MM.1S (cell line): ENCODE data around the gene RFPL3.

Experiments used
- EZH2 ChIP-seq: fragments of 300-600 bp; sonication (generic); optimal IDR thresholded peaks from 2 replicates; pipeline ENCODE3; 2017; ENCODE audit warnings: low read depth, mild to moderate bottlenecking, antibody characterized with exemption, low read length, mixed read lengths
- TF ChIP-seq, protein P1 (sequence below): fragments of 300-600 bp; sonication (generic); IDR thresholded peaks from 2 replicates; pipeline ENCODE4 v1.5.1; 2016; ENCODE audit warnings: antibody characterized with exemption, low read length, mixed read lengths

DNA sequence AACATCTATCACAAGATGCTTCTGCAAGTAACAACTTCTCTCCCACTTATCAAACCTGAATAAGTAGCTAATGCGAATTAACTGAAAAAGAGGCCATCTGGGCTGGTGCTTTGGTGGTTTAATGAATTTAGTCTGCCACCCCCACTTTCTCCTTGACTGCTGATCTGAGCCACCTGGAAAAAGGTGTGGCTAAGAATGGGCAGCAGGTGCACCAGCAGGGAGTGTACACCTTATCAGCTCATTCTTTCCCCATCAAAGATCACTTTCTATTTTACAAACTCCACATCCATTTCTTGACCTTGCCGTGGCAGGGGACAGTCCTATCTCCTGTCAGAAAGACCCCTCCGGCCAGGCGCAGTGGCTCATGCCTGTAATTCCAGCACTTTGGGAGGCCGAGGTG, 6.5 kb downstream of the RFPL3 start:
- TF ChIP-seq, protein P1, sequence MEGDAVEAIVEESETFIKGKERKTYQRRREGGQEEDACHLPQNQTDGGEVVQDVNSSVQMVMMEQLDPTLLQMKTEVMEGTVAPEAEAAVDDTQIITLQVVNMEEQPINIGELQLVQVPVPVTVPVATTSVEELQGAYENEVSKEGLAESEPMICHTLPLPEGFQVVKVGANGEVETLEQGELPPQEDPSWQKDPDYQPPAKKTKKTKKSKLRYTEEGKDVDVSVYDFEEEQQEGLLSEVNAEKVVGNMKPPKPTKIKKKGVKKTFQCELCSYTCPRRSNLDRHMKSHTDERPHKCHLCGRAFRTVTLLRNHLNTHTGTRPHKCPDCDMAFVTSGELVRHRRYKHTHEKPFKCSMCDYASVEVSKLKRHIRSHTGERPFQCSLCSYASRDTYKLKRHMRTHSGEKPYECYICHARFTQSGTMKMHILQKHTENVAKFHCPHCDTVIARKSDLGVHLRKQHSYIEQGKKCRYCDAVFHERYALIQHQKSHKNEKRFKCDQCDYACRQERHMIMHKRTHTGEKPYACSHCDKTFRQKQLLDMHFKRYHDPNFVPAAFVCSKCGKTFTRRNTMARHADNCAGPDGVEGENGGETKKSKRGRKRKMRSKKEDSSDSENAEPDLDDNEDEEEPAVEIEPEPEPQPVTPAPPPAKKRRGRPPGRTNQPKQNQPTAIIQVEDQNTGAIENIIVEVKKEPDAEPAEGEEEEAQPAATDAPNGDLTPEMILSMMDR: no peak
- no peak for TF ChIP-seq EZH2
